Fibroblast of skin of right biceps (primary cell): ENCODE data around the gene HLA-G.
"Not testable (repeated sequence)": the region's sequence is repeated elsewhere in the genome, so short reads cannot be mapped to it uniquely, and the experiment has no call there.

Source experiments
- DNase-seq: peaks from one replicate; pipeline ENCODE4 v3.0.0-alpha.2; 2013

HLA-G gene

GRCh38 chr6:29827579-29828470 lies at the start of gene HLA-G:
Gene HLA-G, plus strand, starts transcription at chr6:29827825. Its CDS starts 20 bp downstream, at chr6:29827845.
- DNase-seq, result no peak

DNA sequence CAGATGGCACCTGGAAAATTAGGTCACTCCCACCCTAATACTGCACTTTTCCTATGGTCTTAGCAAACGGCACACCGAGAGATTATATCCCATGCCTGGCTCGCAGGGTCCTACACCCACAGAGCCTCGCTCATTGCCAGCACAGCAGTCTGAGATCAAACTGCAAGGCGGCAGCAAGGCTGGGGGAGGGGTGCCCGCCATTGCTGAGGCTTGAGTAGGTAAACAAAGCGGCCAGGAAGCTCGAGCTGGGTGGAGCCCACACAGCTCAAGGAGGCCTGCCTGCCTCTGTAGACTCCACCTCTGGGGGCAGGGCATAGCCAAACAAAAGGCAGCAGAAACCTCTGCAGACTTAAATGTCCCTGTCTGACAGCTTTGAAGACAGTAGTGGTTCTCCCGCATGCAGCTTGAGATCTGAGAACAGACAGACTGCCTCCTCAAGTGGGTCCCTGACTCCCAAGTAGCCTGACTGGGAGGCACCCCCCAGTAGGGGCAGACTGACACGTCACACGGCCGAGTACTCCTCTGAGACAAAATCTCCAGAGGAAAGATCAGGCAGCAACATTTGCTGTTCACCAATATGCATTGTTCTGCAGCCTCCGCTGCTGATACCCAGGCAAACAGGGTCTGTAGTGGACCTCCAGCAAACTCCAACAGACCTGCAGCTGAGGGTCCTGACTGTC lies 47.5 kb upstream of the HLA-G start:
- not testable (repeated sequence) for DNase-seq

DNA sequence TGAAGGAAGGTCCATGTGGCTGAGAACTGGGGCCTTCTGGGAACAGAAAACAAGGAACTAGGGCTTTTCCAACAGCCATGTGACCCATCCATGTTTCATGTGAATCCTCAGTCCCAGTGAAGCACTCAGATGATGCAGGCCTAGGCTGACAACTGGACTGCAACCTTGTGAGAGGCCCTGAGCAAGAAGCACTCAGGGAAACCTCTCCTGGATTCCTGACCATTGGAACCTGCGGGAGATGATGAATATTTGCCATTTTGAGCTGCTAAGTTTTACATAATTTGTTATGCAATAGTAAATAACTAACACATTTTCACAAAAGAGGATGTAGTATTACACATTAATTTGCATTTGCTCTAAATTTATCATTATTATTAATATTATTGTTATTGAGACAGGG lies 38.4 kb upstream of the HLA-G start:
- no peak for DNase-seq

DNA sequence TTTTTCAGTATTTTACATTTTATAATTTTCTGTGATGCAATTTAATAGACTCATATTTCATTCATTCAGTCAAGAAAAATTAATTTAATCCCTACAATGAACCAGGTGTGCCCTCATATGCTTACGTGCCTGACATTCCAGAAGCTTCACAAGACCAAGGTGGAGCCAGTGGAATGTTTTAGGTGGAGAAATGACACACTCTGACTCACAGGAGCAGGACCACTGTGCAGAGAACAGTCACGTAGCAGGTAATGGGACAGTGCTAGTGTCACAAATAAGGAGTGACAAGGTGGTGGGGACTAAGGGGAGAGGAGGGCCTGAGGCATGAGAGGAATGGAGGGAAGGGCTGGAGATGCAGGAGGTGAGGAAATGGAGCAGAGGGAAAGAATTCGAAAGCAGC lies 37.0 kb upstream of the HLA-G start:
- no peak for DNase-seq

DNA sequence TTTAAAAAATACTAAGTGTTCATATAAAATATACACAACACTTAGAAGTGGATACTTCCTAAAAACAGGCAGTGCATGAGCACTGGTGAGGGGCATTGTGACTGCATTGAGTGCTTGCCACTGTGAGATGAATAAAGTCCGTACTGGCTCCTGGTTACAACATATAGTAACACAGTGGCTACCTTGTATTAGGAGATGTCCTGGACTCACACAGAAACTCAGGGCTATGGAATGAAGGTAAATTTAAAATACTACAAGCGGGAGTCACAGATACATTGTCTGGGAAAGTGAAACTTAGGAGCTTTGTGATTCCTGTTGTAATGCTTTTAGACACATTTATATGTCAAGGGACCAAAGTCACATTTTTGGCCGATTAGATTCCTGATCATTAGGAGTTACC lies 36.5 kb upstream of the HLA-G start:
- no peak for DNase-seq

- DNase-seq, result no peak
Observed at GRCh38 chr6:29791786-29792122, 35.9 kb upstream of the HLA-G start.

DNA sequence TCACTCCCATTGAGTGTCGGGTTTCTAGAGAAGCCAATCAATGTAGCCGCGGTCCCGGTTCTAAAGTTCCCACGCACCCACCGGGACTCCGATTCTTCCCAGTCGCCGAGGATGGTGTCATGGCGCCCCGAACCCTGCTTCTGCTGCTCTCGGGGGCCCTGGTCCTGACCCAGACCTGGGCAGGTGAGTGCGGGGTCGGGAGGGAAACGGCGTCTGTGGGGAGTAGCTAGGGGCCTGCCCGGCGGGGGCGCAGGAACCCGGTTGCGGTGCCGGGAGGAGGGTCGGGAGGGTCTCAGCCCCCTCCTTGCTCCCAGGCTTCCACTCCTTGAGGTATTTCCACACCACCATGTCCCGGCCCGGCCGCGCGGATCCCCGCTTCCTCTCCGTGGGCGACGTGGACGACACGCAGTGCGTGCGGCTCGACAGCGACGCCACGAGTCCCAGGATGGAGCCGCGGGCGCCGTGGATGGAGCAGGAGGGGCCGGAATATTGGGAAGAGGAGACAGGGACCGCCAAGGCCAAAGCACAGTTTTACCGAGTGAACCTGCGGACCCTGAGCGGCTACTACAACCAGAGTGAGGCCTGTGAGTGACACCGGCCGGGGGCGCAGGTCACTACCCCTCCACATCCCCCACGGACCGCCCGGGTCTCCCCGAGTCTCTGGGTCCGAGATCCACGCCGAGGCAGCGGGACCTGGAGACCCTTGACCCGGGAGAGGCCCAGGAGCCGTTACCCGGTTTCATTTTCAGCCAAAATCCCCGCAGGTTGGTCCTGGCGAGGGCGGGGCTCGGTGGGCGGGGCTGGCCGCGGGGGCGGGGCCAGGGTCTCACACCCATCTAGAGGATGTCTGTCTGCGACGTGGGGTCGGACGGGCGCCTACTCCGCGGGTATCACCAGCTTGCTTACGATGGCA lies 35.2 kb upstream of the HLA-G start:
- peak; percentile 11 for DNase-seq

GRCh38 chr6:29793036-29793356 lies 34.6 kb upstream of the HLA-G start:
- no peak for DNase-seq

- DNase-seq, result no peak
Observed at GRCh38 chr6:29793796-29794195, 33.8 kb upstream of the HLA-G start.

GRCh38 chr6:29796026-29796425 lies 31.6 kb upstream of the HLA-G start:
- DNase-seq, result no peak

DNA sequence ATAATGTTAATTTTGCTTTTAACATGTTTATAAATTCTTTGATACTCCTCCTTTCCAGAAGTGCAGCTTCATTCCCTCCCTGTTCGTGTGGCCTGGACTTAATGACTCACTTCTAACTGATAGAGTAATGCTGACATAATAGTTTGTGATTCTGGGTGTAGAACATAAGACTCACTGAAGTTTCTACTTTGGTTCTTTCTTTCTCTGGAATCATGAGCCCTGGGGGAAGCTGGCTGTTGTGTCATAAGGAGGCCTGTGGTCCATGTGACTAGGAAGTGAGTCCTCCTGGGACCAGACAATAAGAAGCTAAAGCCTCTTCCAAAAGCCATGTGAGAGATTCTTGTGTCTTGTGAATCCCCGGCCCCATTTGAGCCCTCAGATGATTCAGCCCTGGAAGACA lies 30.5 kb upstream of the HLA-G start:
- peak; percentile 88 for DNase-seq

DNA sequence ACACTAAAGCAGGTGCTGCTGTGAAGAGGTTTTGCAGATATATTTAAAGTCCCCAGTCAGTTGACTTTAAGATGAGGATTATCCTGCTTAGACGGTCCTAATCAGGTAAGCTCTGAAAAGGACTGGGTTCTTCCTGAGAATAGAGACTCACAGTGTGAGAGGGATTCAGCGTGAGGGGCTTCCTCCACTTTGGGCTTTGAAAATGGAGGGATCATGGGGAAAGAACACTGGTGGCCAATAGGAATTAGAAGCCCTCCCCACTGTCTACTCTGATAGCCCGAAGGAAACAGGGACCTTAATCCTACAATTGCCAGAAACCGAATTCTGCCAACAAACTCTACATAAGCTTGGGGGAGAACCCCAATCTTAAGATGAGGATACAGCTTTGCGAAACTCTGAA lies 29.7 kb upstream of the HLA-G start:
- no peak for DNase-seq

- DNase-seq, result no peak
Observed at GRCh38 chr6:29800254-29800653, 27.4 kb upstream of the HLA-G start.

- no peak for DNase-seq
Observed at GRCh38 chr6:29806387-29806786, 21.2 kb upstream of the HLA-G start.

DNA sequence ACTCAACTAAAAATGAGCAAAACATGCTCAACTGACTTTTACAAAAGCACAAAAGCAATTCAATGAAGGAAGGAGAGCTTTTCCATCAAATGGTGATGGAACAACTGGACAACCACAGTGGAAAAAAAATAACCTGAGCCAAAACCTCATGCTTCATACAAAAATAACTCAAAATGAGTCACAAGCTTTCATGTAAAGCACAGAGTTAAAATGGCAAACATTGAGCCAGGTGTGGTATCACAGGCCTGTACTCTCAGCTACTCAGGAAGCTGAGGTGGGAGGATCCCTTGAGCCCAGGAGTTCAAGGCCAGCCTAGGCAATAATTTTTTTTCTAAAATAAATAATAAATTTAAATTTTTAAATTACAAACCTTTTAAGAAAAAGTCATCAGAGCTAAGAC lies 18.4 kb upstream of the HLA-G start:
- no peak for DNase-seq

- no peak for DNase-seq
Observed at GRCh38 chr6:29810371-29810770, 17.3 kb upstream of the HLA-G start.

DNA sequence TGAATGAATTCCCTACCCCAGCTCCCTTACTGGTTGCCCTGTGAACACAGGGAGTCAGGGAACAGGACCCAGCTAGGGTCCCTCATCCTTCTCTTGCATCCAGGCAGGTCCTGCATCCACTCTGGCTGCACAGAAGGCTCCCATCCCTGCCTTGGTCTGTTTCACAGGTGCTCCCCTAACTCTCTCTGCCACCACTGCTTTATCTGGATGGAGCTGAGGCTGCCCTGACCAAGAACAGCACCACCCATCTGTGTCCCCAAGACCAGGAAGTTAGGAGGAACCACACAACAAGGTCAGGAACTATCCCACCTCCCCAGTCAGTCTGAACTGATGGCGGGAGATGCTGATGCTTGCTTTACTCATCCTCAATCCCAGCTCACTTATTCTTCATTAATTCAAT lies 16.2 kb upstream of the HLA-G start:
- DNase-seq, result no peak

DNA sequence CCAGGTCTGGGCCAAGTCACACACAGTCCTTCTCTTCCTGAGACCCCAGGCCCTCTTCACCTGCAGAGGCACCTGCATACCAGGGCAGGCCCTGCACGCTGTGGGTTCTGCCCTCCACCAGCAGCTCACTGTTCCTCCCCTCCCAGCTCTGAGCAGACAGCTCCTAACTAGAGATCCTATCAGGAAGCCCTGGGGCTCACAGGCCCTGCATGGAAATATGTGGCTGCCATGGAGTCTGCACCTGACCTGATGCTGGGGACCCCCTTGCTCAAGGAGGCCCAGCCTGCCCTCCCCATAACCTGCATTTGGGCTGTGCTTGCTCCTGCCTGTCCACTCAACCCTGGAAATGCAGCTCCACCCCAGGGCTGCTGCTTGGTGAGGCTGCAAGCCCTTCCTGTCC lies 14.6 kb upstream of the HLA-G start:
- DNase-seq, result no peak

GRCh38 chr6:29813809-29814208 lies 13.8 kb upstream of the HLA-G start:
- DNase-seq, result no peak

DNA sequence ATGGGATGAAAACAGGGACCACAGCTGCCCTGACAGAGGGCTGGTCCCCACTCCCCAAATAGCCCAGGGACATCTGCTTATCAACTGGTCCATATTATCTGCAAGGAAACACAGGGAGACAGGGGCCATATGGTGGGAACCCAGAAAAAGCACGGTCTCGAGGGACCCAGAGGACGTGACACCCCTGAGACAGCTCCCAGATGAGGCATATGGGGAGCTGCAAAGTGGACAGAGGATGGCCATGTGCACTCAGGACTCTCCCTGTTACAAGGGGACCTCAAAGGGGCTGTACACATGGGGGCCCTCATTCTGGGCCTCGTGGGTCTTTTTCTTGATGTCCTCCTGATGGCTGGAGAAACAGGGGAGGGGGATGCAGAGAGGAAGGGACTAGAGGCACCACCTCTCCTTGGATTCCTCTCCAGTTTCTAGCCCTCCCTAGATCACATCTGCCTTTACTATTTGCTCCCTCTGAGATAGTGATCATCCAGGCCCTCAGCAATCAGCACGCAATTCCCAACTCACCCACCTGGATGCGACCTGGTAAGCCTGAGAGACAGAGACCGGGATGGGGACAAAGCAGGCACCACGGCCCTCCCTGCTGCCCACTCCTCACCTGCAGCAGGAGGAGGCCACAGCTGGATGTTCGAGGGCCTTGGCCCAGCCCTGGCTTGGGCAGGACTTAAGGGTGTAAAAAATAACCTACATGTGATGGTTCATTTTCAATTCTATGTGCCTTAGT lies 13.1 kb upstream of the HLA-G start:
- DNase-seq, result no peak

DNA sequence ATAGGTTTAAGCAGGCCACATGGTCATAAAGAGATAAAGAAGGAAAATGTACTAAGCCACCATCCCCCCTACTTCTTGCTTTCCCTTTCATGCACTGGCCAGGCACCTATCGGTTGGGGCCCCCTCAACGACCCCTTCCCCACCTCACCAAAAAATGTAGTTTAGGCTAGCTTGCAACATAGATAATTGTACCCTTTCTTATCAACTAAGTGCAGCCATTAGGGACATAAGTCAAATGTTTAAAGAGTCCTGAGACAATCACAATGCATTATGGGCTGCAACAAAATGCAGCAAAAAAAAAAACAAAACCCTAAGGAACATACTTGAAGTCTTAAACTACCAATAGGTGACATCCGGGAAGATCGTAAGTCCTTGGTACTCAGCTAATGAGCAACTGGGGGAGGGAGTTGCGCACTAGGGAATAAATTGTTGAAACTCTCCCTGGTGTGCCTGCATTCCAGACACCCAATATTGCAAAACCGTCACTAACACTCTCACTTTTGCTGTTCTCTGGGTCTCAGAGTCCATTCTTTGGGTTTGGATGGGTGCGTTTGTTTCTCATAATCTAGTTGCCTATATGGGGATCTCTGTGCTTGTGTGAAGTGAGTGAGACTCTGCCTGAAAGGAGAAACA lies 12.4 kb upstream of the HLA-G start:
- DNase-seq, result no peak

GRCh38 chr6:29816030-29816429 lies 11.6 kb upstream of the HLA-G start:
- DNase-seq, result no peak
